Stimulated activated CD4-positive, alpha-beta T cell treated with anti-CD3 and anti-CD28 coated beads, Interleukin-1b, Interleukin-23, amount 100 ng/mL, for 4 hours (primary cell): Measurements from ENCODE around the gene SCG2.
"Not testable (repeated sequence)": the region's sequence is repeated elsewhere in the genome, so short reads cannot be mapped to it uniquely, and the experiment has no call there.

Experiments
- DNase-seq, 2 donors: peaks; one replicate each; pipeline ENCODE4 v3.0.0-alpha.2; 2020; ENCODE audit warnings: low read depth in 2 of 2

The SCG2 gene

DNA sequence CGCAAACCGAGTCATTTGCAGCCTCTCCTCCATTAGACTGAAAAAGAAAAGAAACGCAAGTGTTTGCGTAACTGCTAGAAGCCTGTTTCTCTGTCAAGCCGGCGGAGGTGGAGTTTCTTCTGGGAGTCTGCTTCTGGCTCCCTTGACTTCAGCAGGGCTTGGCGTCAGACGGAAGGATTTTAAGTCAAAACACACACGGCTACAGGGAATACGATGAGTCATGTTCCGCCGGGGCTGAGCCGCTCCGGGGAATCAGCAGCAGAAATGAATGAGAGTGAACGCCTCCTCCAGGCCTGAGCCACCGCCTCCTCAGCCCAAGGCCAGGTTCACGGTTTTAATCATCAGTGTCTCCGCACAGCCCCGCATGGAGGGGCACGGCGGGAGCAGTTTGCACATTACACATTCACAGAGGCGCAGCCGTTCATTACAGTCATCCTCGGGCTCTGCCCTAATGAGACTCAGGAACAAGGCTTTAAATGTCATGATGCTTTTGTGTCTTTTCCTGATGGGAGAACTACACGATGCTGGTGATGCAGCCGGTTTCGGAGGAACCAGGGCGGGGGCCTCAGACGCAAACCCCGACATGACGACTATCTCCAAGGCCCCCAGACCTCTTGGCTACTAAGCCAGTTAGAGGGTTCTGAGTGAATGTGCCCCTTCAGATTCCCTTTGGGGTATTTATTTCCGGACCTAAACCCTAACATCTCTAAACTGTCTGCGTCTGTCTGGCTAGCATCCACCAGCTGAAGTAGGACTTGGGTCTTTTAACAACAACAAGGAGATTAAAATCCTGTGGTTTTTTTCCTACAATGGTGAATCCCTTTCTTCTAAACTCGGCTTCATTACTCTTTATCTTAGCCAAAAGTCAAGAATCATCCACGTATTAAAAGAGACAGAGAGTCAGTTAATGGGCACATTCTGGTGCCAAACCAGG is 11.1 kb upstream of the SCG2 start:
- no peak for DNase-seq

DNA sequence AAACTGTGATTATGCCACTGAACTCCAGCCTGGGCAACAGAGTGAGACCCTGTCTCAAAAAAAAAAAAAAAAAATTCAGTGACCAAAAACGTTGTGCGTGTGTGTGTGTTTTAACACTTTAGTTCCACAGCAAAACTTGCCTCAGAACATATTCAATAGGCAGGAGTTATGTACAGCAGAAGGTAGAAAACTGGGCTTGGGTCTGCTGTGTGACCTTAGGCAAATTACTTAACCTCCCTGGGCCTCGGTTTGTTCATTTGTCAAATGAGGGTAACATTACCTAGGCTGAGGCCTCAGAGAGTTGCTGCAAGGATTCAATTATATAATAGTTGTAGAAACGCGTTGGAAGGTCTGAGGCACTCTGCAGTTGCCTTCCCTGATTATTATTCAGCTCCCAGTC is 10.3 kb upstream of the SCG2 start:
- DNase-seq: no peak

DNA sequence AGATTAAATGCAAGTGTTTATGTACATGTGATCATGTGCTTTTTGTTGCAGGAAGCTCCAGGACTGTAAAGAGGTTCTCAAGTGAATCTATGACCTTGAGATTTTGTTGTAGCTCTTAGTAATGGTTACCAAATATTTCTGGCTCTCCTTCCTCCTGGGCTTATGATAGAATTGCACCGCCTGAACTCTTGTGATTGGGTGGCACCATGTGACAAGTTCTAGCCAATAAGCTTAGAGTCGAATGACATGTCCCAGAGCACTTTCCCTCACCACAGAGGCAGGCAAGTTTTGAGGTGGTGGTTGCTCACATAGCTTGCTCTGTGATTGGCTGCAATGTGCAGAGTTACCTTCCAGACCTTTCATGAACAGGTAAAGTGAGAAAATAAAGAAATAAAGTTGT is 8.9 kb upstream of the SCG2 start:
- no peak for DNase-seq

DNA sequence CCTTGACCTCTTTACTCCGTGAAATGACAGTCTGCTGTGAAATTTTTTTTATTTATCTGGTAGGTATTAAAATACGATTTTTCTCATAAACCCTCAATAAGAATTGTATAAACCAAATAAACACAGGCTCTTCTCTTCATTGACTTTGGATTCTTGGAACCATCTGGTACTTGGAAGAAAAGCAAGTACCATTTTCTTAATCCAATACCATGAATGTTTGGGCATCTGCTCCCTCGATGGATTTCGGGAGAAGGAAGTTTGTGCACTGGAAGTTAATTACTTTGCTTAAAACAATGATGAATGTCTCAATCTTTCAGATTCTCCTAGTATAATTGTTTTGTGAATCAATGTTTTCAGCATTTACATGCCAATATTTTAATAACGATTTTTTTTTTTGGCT is 5.3 kb upstream of the SCG2 start:
- DNase-seq: no peak

DNA sequence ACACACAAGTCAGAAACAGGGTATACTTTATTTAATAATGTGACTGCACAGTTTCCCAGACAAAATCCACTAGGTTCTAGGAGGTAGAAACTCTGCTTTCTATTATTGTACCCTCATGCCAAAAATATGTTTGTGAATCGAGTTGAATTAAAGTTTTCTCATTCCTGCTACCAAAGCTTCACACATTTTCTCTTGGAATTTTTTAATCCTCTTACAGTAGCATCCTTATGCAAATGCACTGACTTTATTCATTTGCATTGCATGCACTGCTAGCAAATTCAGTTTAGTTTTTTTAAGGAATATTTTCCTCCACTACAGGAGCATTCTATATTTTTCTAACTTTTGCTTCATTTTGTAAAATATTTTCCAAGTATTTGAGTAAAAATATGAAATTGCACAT is 4.8 kb upstream of the SCG2 start:
- DNase-seq: no peak

DNA sequence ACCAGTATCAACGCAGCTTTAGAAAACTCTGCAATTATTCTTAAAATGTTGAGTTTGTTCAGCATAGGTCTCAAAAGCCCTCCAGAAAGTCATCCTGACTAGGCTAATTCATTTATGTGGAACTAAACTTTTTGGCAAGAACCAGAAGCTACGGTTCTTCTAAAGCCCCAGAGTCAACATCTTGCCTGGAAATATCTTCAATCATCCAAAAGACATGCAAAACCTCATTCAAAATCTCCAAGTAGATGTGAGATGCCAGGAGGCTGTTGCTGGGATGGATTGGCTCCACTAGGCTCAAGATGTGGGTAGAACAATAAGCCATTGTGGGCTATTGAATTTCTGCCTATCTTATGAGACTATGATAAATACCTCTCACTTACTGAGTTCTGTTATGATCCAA is 2.1 kb upstream of the SCG2 start:
- no peak for DNase-seq

DNA sequence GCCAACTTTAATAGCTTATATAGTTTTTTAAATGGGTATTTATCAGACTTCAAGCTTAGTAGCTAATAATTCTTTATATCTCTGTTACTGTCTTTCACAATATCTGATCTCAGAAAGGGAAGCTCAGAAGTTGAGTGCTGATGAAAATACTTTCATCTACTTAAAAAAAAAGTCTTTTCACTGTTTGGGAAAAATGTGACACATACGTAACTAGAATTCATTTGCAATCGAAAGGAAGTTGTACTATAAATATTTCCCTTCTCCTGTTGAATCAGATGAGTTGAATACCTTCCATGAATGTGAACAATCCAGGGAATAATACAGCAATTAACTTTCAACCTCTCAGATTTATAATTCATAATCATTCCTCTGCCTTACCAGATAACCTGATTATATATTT is 811 bp upstream of the SCG2 start:
- DNase-seq: no peak

DNA sequence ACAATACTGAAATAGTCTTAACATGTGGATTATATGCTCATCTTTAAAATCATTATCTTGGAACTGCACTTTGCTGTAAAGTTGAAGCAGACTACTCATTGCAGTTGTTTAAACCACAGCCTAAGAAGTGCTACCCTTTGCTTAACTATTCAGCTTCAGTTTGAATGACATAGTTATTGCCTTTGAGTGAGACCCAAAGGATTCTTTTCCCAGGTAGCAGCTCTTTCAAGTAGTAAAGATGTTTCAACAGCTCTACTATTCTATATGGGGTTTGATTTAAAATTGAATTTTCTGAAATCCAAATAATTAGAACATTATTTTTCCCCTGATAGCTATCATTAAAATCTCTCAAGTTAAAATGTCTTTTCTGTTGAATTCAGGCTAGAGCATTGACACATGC is 1.1 kb downstream of the SCG2 start:
- no peak for DNase-seq

DNA sequence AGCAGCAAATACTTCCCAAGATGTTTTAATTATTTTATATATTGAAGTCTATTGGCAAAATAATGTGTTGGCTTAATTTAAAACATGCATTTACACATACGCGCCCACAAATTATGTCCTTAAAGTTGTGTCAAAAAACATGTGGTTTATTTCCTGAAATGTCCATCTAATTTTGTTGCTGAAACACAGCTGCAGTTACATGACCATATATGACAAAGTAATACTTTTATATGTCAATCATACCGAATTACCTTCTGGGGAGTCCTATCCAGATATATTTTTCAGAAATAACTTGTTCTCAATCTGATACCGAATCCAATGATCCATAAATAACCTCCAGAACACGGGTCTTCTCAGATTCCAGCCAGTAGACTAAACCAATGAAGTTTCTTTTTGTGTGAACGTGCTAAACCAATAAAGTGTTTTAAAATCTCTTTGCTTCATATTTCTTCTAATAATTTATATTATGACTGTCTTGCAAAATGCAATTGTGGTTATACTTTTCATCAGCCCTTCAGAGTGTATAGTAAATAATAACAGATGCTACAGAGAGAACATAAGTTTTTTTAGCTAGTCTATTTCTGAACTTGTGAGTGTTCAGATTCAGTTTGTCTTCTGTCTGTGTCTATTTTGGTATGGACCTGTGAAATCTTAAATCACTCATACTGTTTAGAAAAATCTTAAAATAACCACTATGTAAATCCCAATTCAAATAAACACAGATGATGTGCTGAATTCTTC is 2.4 kb downstream of the SCG2 start:
- no peak for DNase-seq

DNA sequence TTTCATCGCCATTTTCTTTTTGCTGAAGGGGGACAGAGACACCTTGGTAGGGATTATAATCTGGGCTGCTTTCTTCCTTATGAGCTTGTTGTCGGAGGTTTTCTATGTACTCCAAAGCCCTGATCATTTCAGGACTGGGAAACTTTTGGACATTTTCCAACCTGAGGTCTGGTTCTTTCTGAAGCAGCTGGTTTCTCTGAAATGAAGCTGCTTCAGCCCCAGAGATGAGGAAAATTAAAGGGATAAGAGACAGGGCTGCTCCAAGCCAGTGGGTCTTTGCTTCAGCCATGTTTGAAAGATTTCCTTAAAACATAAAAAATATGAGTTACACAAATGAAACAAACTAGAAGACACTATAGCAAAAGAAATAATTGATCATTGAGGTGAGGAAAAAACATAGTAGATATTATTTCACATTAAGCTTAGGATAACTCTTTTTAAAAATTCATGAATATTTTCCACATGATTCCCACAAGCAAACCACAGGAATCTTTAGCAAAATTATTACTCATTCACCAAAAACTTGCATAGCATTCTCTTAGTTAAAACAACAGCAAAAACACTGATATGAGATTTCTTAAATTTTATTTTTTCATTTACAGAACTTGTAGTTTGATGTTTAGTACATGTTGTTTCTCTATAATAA is 3.0 kb downstream of the SCG2 start:
- no peak for DNase-seq

DNA sequence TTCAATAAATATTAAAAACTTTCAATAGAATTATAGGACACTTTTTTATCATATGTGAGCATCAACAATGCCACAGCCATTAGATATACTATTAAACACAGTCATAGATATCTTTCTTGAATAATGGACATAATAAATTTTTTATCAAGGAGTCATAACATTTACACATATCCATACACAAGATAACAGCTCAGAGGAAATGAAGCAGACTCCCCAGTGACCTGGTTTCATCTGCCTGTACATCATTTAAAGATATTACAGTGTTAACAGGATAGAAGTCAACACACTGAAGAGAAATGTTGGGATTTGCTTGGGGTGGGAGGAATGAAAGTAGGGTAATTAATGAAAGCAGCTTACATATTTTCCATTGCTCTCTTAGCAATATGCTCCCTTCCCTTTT is 5.1 kb downstream of the SCG2 start:
- DNase-seq: no peak

DNA sequence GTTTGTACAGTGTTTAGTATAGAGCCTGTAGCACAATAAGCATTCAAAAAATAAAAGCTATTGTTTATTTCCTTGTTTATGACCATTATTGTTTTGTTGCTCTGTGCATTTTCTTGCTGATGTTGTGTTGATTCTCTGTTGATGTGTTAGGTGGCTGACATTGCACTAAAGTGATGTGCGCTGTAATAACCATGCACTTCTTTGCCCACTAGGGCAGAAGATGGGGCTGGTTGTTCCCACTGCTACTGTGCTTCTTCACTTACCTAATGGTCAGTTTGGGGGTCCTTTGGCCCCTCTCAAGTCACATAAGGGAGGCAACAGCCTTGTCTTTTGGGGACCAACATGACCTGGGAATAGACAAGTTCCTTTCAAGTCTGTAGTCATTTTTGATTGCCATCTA is 6.0 kb downstream of the SCG2 start:
- no peak for DNase-seq

DNA sequence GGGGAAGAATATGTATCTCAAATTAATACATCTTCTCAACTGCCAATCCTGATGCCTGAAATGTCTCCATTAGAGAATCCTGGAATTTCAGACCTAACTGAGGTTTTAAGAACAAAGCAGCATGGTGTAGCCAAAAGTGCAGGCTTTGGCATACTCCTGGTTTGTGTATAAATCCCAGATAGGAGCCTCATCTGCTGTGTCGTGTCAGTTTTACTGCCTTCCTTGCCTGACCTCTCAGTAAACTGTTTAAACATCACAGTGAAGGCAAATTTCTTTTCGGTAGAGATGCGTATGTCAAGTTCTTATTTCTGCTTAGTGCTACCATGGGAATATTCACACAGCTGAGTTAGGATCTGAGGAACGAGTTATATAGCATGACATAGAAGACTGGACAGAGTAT is 7.3 kb downstream of the SCG2 start:
- DNase-seq: no peak

DNA sequence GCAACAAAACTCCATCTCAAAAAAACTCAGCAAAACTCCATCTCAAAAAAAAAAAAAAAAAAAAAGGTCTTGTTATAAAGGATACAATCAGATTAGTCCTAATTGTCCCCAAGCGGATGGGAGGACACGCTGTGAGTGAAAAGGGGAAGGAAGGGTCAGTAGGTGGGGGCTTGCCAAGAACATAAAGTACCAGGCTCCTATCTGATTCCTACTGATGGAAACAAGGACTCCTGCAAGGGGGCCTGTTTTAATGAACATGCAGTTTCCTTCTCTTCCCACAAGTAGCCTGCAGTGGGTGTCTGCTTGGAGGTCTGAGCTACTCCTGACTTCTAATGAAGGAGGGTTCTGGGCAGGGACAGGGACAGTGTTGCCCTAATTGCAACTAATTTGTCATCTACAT is 7.9 kb downstream of the SCG2 start:
- no peak for DNase-seq

DNA sequence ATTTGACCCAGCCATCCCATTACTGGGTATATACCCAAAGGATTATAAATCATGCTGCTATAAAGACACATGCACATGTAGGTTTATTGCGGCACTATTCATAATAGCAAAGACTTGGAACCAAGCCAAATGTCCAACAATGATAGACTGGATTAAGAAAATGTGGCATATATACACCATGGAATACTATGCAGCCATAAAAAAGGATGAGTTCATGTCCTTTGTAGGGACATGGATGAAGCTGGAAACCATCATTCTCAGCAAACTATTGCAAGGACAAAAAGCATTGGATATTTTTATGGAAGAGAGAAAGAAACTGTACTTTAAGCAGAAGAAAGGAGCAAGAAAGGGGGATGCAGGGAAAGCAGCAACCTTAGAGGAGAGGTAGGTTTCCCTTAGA is 9.5 kb downstream of the SCG2 start:
- DNase-seq: not testable (repeated sequence)

DNA sequence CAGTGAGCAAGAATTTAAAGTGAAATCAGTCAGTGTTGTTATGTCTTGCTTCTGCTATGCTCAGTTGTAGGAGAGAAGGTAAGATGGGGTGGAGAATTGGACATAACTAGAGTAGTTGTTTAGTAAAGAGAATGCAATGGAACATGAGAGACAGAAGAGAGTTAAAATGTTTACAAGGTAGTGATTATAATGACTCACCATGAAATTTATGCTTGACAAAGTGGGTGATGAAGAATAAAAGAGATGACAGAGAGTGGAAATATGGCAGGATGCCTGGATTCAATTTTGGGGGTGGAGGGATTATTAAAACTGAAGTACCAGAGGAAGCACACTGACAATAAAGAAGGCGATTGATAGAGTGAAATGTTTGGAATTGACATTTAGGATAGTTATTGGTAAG is 10.6 kb downstream of the SCG2 start:
- no peak for DNase-seq

DNA sequence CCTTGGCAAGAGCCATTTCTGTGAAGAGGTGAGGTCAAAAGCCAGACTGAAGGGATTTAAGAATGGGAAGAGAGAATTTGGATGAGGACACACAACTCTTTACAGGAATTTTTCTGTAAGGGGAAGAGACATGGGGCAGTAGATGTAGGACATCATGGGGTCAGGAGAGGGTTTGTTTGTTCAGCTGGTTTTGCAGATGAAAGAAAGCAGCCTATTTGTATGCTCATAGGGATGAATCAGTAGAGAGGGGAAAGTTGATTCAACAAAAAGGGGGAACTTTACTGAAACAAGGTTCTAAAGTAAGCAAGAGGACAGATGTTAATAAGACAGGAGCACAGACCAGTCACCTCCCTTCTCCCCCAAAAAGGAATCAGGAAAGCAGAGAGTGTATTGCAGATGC is 11.2 kb downstream of the SCG2 start:
- DNase-seq: no peak

DNA sequence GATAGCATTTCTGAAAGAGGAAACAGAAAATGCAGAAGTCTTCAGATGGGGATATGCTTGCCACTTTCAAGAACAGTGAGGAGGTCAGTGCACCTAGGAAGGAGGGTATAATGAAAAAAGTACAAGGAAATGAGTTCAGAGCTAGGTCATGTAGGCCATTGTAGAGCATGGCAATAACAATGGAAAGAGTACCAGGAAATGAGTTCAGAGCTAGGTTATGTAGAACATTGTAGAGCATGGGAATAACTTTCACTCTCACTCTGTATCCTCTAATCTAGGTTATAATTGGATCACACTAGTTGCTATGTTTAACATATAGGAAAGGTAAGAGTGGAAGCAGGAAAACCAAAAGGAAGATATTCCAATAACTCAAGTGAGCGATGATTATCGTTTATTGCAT is 12.3 kb downstream of the SCG2 start:
- no peak for DNase-seq

DNA sequence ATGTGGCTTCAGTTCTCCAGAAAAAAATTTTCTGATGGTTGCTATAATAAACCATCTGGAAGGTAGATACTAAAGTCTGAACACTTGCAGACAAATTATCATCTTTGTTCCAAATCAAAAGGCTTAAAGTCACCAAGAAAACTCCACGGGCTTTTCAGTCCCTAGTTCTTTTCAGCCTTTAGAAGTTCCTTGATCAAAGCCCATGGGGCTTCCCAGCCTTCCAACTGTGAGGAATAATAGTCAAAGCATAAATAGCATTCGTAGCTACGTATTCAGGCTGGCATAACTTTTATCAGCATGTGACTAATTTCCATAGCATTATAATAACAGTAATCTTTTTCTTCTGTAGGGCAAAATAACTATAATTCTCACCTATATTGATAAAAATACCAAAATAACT is 13.9 kb downstream of the SCG2 start:
- no peak for DNase-seq

DNA sequence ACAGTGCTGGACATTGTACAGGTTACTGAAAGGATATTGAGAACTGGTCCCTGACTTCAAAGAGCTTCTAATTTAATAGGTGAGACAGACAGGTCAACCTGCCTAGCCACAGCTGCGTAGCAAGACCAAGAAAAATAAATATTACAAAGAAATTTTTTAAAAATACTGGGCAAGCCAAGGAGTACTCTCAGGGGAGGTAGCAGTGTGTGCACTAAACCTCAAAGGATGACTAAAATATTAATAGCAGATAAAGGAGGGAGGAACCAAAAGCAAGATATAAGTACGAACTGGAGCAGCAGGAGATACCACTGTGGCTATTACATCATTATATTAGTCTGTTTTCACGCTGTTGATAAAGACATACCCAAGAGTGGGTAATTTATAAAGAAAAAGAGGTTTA is 14.9 kb downstream of the SCG2 start:
- no peak for DNase-seq

DNA sequence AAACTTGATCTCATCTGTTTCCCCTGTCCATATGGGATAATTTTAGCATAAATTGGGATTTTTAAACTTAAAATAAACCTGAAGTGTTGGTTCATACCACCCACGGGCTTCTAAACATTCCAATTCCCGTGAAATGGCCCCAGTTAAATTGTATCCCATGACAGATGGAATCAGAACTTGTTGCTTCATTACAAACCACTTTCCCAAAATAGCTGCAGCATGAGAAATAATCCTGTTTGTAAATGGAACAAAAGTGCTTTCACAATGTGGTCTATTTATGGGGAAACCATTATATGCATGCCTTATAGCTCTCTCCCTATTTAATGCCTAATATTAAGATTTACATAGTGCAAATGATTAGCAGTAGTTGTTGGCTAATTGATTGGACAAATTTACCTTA is 15.9 kb downstream of the SCG2 start:
- DNase-seq: no peak

DNA sequence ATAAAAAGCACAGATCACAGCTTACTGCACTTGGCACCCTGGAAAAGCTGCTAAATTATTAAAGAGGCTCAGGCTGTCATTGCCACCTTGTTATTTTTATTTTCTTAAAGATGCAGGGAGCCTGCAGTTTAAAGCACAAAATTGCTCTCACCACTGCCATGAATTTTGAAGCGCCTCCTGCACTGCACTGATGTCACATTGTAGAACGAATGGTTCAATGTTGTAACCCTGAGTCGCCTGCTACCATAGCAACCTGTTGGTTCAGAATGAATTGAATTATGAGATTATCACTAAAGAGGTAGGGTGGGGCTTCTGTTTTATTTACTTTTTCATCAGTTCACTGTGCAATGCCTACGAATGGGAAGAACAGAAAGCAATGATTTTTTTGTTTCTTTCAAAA is 16.5 kb downstream of the SCG2 start:
- no peak for DNase-seq

DNA sequence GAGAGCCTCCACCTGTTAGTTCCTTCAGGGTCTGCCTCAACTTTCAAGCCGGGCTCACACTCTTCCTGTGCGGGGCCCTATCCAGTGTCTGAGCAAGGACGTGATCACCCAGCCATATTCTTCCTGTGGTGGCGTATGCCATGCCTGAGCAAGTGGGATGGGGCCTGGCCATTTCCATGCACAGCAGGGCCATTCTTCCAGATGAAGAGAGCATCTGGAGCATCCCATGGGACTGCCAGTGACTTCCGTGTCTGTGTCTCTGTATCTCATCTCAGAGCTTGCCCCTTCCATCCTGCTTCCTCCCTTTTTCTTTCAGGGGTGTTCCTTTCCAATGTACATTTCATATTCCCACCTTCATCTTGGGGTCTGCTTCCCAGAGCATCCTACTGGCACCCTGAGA is 20.2 kb downstream of the SCG2 start:
- DNase-seq: no peak
